Activated gamma-delta T cell treated with anti-CD3 and anti-CD28 coated beads, Interleukin-2, amount 50 U/mL, for 16 hours (primary cell): ENCODE data around the gene TBC1D7.
A peak's percentile ranks its signal among the peaks of the same experiment; 100 is the strongest.

Experiments used
- DNase-seq: peaks from one replicate; pipeline ENCODE4 v3.0.0-alpha.2; 2020; ENCODE audit warnings: low read depth

The TBC1D7 gene

GRCh38 chr6:13294499-13295069 is 33.8 kb downstream of the TBC1D7 start:
- DNase-seq, result no peak

- no peak for DNase-seq
Measured at GRCh38 chr6:13292774-13293173, 35.6 kb downstream of the TBC1D7 start.

- DNase-seq, result no peak
Measured at GRCh38 chr6:13290335-13290734, 38.0 kb downstream of the TBC1D7 start.

GRCh38 chr6:13289789-13290318 is 38.5 kb downstream of the TBC1D7 start:
- DNase-seq, result no peak

- DNase-seq, result no peak
Measured at GRCh38 chr6:13288969-13289391, 39.4 kb downstream of the TBC1D7 start.

GRCh38 chr6:13288481-13288880 is 39.9 kb downstream of the TBC1D7 start:
- no peak for DNase-seq

- DNase-seq, result no peak
Measured at GRCh38 chr6:13287104-13287503, 41.2 kb downstream of the TBC1D7 start.

- DNase-seq, result no peak
Measured at GRCh38 chr6:13286181-13286580, 42.2 kb downstream of the TBC1D7 start.

- DNase-seq, result no peak
Measured at GRCh38 chr6:13285705-13286104, 42.6 kb downstream of the TBC1D7 start.

- DNase-seq, result no peak
Measured at GRCh38 chr6:13284646-13285045, 43.7 kb downstream of the TBC1D7 start.

GRCh38 chr6:13283331-13283730 is 45.0 kb downstream of the TBC1D7 start:
- DNase-seq, result no peak

- DNase-seq, result no peak
Measured at GRCh38 chr6:13282393-13283069, 45.8 kb downstream of the TBC1D7 start.

- no peak for DNase-seq
Measured at GRCh38 chr6:13281686-13282085, 46.7 kb downstream of the TBC1D7 start.

GRCh38 chr6:13280254-13280653 is 48.1 kb downstream of the TBC1D7 start:
- no peak for DNase-seq

GRCh38 chr6:13278991-13279390 is 49.3 kb downstream of the TBC1D7 start:
- DNase-seq, result no peak

- DNase-seq, result no peak
Measured at GRCh38 chr6:13278164-13278563, 50.2 kb downstream of the TBC1D7 start.

- no peak for DNase-seq
Measured at GRCh38 chr6:13277231-13277630, 51.1 kb downstream of the TBC1D7 start.

GRCh38 chr6:13275435-13275989 is 52.8 kb downstream of the TBC1D7 start:
- no peak for DNase-seq

- DNase-seq, result no peak
Measured at GRCh38 chr6:13274707-13275434, 53.5 kb downstream of the TBC1D7 start.

GRCh38 chr6:13273931-13274706 is 54.2 kb downstream of the TBC1D7 start:
- DNase-seq, result peak; percentile 53

- no peak for DNase-seq
Measured at GRCh38 chr6:13273202-13273930, 55.0 kb downstream of the TBC1D7 start.
